SU-DHL-6 (cell line): ENCODE data around the gene FRMD1.

ENCODE experiments used
- CTCF ChIP-seq: fragments of 200-600 bp; sonication (generic); IDR thresholded peaks from one replicate; pipeline ENCODE4 v1.5.1; 2017; ENCODE audit warnings: antibody characterized with exemption, mild to moderate bottlenecking, low read length, moderate library complexity; ENCODE audit not compliant: insufficient read depth, poor library complexity, severe bottlenecking
- EZH2phosphoT487 ChIP-seq: fragments of 200-600 bp; sonication (generic), shearing (Covaris generic); conservative IDR thresholded peaks from 2 replicates; pipeline ENCODE4 v1.6.1; 2018; ENCODE audit warnings: mild to moderate bottlenecking, antibody characterized with exemption, low read length, moderate library complexity, mixed read lengths

GRCh38 chr6:168107191-168107983, 28.4 kb upstream of the FRMD1 start:
- TF ChIP-seq CTCF (no peak), EZH2phosphoT487 (no peak)
